ENCODE measurements around the gene RNU1-4.
"Not testable (repeated sequence)": the region's sequence is repeated elsewhere in the genome, so short reads cannot be mapped to it uniquely, and the experiment has no call there.

- TF ChIP-seq CTCF (conservative IDR thresholded peaks at IDR 0.05; ENCODE audit: low read depth in 2 of 2); REST (IDR thresholded peaks at IDR 0.05; ENCODE audit: unreplicated experiment); JUNB (IDR thresholded peaks at IDR 0.05; ENCODE audit: unreplicated experiment); EZH2 (IDR thresholded peaks at IDR 0.05; ENCODE audit: low read depth, unreplicated experiment); EZH2phosphoT487 (IDR thresholded peaks at IDR 0.05; ENCODE audit: unreplicated experiment); POLR2AphosphoS5 (IDR thresholded peaks at IDR 0.05; ENCODE audit: low read depth); ZNF114 (CRISPR knock-in tag; IDR thresholded peaks at IDR 0.05); ZNF462 (CRISPR knock-in tag; IDR thresholded peaks at IDR 0.05); CREB1 (CRISPR knock-in tag; IDR thresholded peaks at IDR 0.05; ENCODE audit: low read depth); ZNF331 (CRISPR knock-in tag; IDR thresholded peaks at IDR 0.05; ENCODE audit: low read depth); ETS1 (IDR thresholded peaks at IDR 0.05); STAT1 (IDR thresholded peaks at IDR 0.05; ENCODE audit: unreplicated experiment): not testable (repeated sequence)
These were observed 46.9 kb downstream of the RNU1-4 start for GRCh38 chr1:16787175-16787574.
